ENCODE results near the gene PNMT. TPM values are rescaled to one million over a fixed set of nuclear protein-coding genes. Genes with fewer than 3 reads are reported as not detected.

PNMT gene
- total and polyA plus RNA-seq, 2 of the 13 experiments (the other 11 are each of a cell fraction or from before 2014, with no cell fraction given): 0.25 TPM; not detected in 1

- peak; percentile 80; the same call in 1 of the 2 replicates for TF ChIP-seq ZBED4 (CRISPR knock-in tag; IDR thresholded peaks at IDR 0.05; ENCODE audit: borderline replicate concordance)
- no peak for TF ChIP-seq EHMT2 (IDR thresholded peaks at IDR 0.05; ENCODE audit: borderline replicate concordance, low read depth, low read length)
- TF ChIP-seq DBP (CRISPR knock-in tag; IDR thresholded peaks at IDR 0.05; ENCODE audit: not compliant biosample characterization): peak; percentile 33
- peak; percentile 78; the same call in 1 of the 2 replicates for TF ChIP-seq HINFP (CRISPR knock-in tag; IDR thresholded peaks at IDR 0.05; ENCODE audit: low read depth)
- TF ChIP-seq MEIS1 (CRISPR knock-in tag; IDR thresholded peaks at IDR 0.05; ENCODE audit: borderline replicate concordance): no peak
- TF ChIP-seq ZNF121 (CRISPR knock-in tag; IDR thresholded peaks at IDR 0.05): peak; percentile 68; the same call in 1 of the 2 replicates
- TF ChIP-seq ATF7-NPFF (CRISPR knock-in tag; IDR thresholded peaks at IDR 0.05; ENCODE audit: low read depth): no peak
- TF ChIP-seq POLR2A (IDR thresholded peaks at IDR 0.05; ENCODE audit: insufficient read depth in 1 of 2, low read depth in 2 of 2, low read length in 2 of 2): no peak
- peak; percentile 89 for TF ChIP-seq ZNF331 (CRISPR knock-in tag; IDR thresholded peaks at IDR 0.05)
- peak; percentile 61; the same call in 1 of the 2 replicates for TF ChIP-seq ELF1 (CRISPR knock-in tag; IDR thresholded peaks at IDR 0.05)
- TF ChIP-seq ZXDC (CRISPR knock-in tag; IDR thresholded peaks at IDR 0.05): no peak
- peak; percentile 89 for TF ChIP-seq MIER2 (CRISPR knock-in tag; IDR thresholded peaks at IDR 0.05)
- no peak for TF ChIP-seq NFIC (IDR thresholded peaks at IDR 0.05; ENCODE audit: low read length)
- TF ChIP-seq CSRNP2 (CRISPR knock-in tag; conservative IDR thresholded peaks at IDR 0.05; ENCODE audit: low read depth): no peak
- peak; percentile 87 for TF ChIP-seq SALL1 (CRISPR knock-in tag; IDR thresholded peaks at IDR 0.05)
- 0 out of 2 replicates have a peak, but pooled peaks have one; percentile 49 for TF ChIP-seq TARDBP (CRISPR knock-in tag; IDR thresholded peaks at IDR 0.05)
- no peak for TF ChIP-seq ZNF235 (CRISPR knock-in tag; IDR thresholded peaks at IDR 0.05; ENCODE audit: borderline replicate concordance)
These were observed 46.5 kb upstream of the PNMT start (continued) for GRCh38 chr17:39621523-39622379.
